HCT116 (cell line): ENCODE results near the gene UBE2O. TPM values are rescaled to one million over a fixed set of nuclear protein-coding genes. Genes with fewer than 3 reads are reported as not detected.

Experiments
- ATAC-seq: fragments of 200-7000 bp; cut with Tn5 transposase; 2 replicates; pipeline ENCODE4 v1.9.1; 2020; ENCODE audit warnings: mild to moderate bottlenecking, moderate library complexity
- BruUV-seq: library from RNA; stranded (reverse); fragments of 400-500 nt; replicated peaks from 2 replicates; lab custom pipeline; 2021; lab: Mats Ljungman, UMichigan
- CTCF ChIA-PET: fragments of 300-600 bp; sonication (Branson Sonifier 250); formaldehyde crosslinking; loops from one replicate; lab custom pipeline; 2021; ENCODE audit warnings: antibody characterized with exemption; lab: Charles Lee
- POLR2A ChIA-PET: fragments of 300-600, 350-600 bp; sonication (Branson Sonifier 250); formaldehyde crosslinking; loops from one replicate; lab custom pipeline; 2021; ENCODE audit warnings: antibody characterized with exemption; lab: Charles Lee
- RAD21 ChIA-PET, 2 experiments: fragments of 300-600 bp; sonication (Branson Sonifier 250); formaldehyde crosslinking; loops; one replicate each; lab custom pipeline; 2023; ENCODE audit warnings: low total read pairs in 2 of 2; ENCODE audit not compliant: uncharacterized antibody in 2 of 2, unreplicated experiment in 2 of 2, low non-redundant PET in 1 of 2; lab: Charles Lee
- DNase-seq: peaks from one replicate; pipeline ENCODE4 v3.0.0-alpha.2; 2010; ENCODE audit warnings: low read depth, low spot score
- H2AFZ ChIP-seq: fragments of 200-600 bp; shearing (Covaris generic), sonication (generic); 2 replicates; pipeline ENCODE4 v1.6.1; 2017; ENCODE audit warnings: low read depth, mixed run types, mixed read lengths, antibody characterized with exemption, low read length; ENCODE audit not compliant: poor library complexity, severe bottlenecking
- H3K27ac ChIP-seq: 2 replicates; pipeline ENCODE4 v1.5.1; 2012; ENCODE audit warnings: low read depth, low read length
- H3K27me3 ChIP-seq: fragments of 200-600 bp; sonication (generic); 2 replicates; pipeline ENCODE4 v1.6.1; 2016; ENCODE audit warnings: mixed run types, low read length, mixed read lengths; ENCODE audit not compliant: insufficient read depth
- H3K36me3 ChIP-seq, 2 experiments: fragments of 200-500 bp in 1 of 2; fragments of 200-600 bp in 1 of 2; sonication (Bioruptor generic) in 1 of 2; sonication (generic) in 1 of 2; 2 replicates each; pipeline versions ENCODE4 v1.5.1 to v1.6.1; 2014 to 2016; ENCODE audit warnings: low read length in 2 of 2, inconsistent platforms in 1 of 2, mixed read lengths in 1 of 2, mixed run types in 1 of 2; ENCODE audit not compliant: insufficient read depth in 2 of 2, control insufficient read depth in 1 of 2
- H3K4me1 ChIP-seq, 2 experiments: fragments of 200-600 bp in 1 of 2; sonication (generic) in 1 of 2; 2 replicates each; pipeline versions ENCODE4 v1.5.1 to v1.6.1; 2012 to 2017; ENCODE audit warnings: low read length in 2 of 2, inconsistent platforms in 1 of 2, mild to moderate bottlenecking in 1 of 2, mixed read lengths in 1 of 2, mixed run types in 1 of 2, moderate library complexity in 1 of 2; ENCODE audit not compliant: insufficient read depth in 2 of 2, control insufficient read depth in 1 of 2
- H3K4me2 ChIP-seq: fragments of 200-600 bp; sonication (generic); 2 replicates; pipeline ENCODE4 v1.6.1; 2017; ENCODE audit warnings: mixed run types, low read length, mixed read lengths
- H3K4me3 ChIP-seq, 2 experiments: fragments of 200-600 bp in 1 of 2; sonication (generic) in 1 of 2; replicated peaks in 1 of 2; 2 replicates each; pipeline ENCODE4 v1.5.1; 2011 to 2016; ENCODE audit warnings: low read length in 2 of 2, control low read depth in 1 of 2, low read depth in 1 of 2, mild to moderate bottlenecking in 1 of 2, mixed read lengths in 1 of 2, mixed run types in 1 of 2
- H3K79me2 ChIP-seq: fragments of 200-600 bp; sonication (generic); 2 replicates; pipeline ENCODE4 v1.6.1; 2017; ENCODE audit warnings: mild to moderate bottlenecking, mixed run types, low read length, moderate library complexity, mixed read lengths; ENCODE audit not compliant: insufficient read depth
- H3K9ac ChIP-seq: fragments of 200-600 bp; sonication (generic); 2 replicates; pipeline ENCODE4 v1.6.1; 2016; ENCODE audit warnings: low read length, mixed read lengths
- H3K9me2 ChIP-seq: fragments of 200-600 bp; sonication (generic), shearing (Covaris generic); 2 replicates; pipeline ENCODE4 v1.6.1; 2017; ENCODE audit warnings: mixed run types, mild to moderate bottlenecking, moderate library complexity; ENCODE audit not compliant: insufficient read depth
- H3K9me3 ChIP-seq, 2 experiments: fragments of 200-500 bp in 1 of 2; fragments of 200-600 bp in 1 of 2; sonication (Bioruptor generic) in 1 of 2; sonication (generic) in 1 of 2; 2 replicates each; pipeline ENCODE4 v1.6.1; 2014 to 2017; ENCODE audit warnings: low read length in 2 of 2, mixed read lengths in 2 of 2, inconsistent platforms in 1 of 2, low read depth in 1 of 2, mild to moderate bottlenecking in 1 of 2, mixed run types in 1 of 2, moderate library complexity in 1 of 2; ENCODE audit not compliant: control insufficient read depth in 1 of 2, insufficient read depth in 1 of 2
- H4K20me1 ChIP-seq: fragments of 200-600 bp; sonication (generic), shearing (Covaris generic); 2 replicates; pipeline ENCODE4 v1.6.1; 2017; ENCODE audit warnings: mixed run types, mild to moderate bottlenecking, moderate library complexity; ENCODE audit not compliant: insufficient read depth
- CBX3 ChIP-seq: IDR thresholded peaks from 2 replicates; pipeline ENCODE4 v1.6.1; 2012; ENCODE audit warnings: low read depth
- CEBPB ChIP-seq: IDR thresholded peaks from 2 replicates; pipeline ENCODE4 v1.6.1; 2012; ENCODE audit warnings: low read depth
- EGR1 ChIP-seq: IDR thresholded peaks from 2 replicates; pipeline ENCODE4 v1.6.1; 2012; ENCODE audit warnings: low read depth
- ELF1 ChIP-seq: IDR thresholded peaks from 2 replicates; pipeline ENCODE4 v1.6.1; 2012; ENCODE audit warnings: low read depth, borderline replicate concordance
- EZH2 ChIP-seq: fragments of 200-600 bp; sonication (generic); IDR thresholded peaks from 2 replicates; pipeline ENCODE4 v1.6.1; 2017; ENCODE audit warnings: antibody characterized with exemption, mixed run types
- EZH2phosphoT487 ChIP-seq: fragments of 200-600 bp; IDR thresholded peaks from 2 replicates; pipeline ENCODE4 v1.6.1; 2018; ENCODE audit warnings: antibody characterized with exemption, borderline replicate concordance
- FOSL1 ChIP-seq: IDR thresholded peaks from 2 replicates; pipeline ENCODE4 v1.6.1; 2012; ENCODE audit warnings: low read depth
- JUND ChIP-seq: IDR thresholded peaks from 2 replicates; pipeline ENCODE4 v1.6.1; 2012
- POLR2A ChIP-seq: IDR thresholded peaks from 2 replicates; pipeline ENCODE4 v1.7.0; 2011; ENCODE audit warnings: borderline replicate concordance; ENCODE audit not compliant: insufficient read depth, insufficient read length; ENCODE audit errors: extremely low read depth
- POLR2AphosphoS5 ChIP-seq: IDR thresholded peaks from 2 replicates; pipeline ENCODE4 v1.6.1; 2011; ENCODE audit warnings: mild to moderate bottlenecking, low read depth, low read length, moderate library complexity
- RAD21 ChIP-seq: IDR thresholded peaks from 2 replicates; pipeline ENCODE4 v1.6.1; 2012; ENCODE audit warnings: low read depth, mild to moderate bottlenecking
- REST ChIP-seq: IDR thresholded peaks from 2 replicates; pipeline ENCODE4 v1.6.1; 2012; ENCODE audit warnings: low read depth
- SIN3A ChIP-seq: IDR thresholded peaks from 2 replicates; pipeline ENCODE4 v1.6.1; 2012; ENCODE audit warnings: low read depth
- SP1 ChIP-seq: IDR thresholded peaks from 2 replicates; pipeline ENCODE4 v1.6.1; 2012; ENCODE audit warnings: low read depth
- SRF ChIP-seq: IDR thresholded peaks from 2 replicates; pipeline ENCODE4 v1.6.1; 2012; ENCODE audit warnings: low read depth
- TCF7L2 ChIP-seq: IDR thresholded peaks from 2 replicates; pipeline ENCODE4 v1.7.0; 2011; ENCODE audit warnings: borderline replicate concordance, inconsistent platforms; ENCODE audit not compliant: insufficient read depth, insufficient read length; ENCODE audit errors: extremely low read depth
- YY1 ChIP-seq: IDR thresholded peaks from 2 replicates; pipeline ENCODE4 v1.6.1; 2011; ENCODE audit warnings: low read length, low read depth, moderate library complexity, mild to moderate bottlenecking; ENCODE audit not compliant: insufficient replicate concordance; ENCODE audit errors: extremely low read depth
- ZBTB33 ChIP-seq: IDR thresholded peaks from 2 replicates; pipeline ENCODE4 v1.6.1; 2011; ENCODE audit warnings: mild to moderate bottlenecking, low read length, moderate library complexity; ENCODE audit not compliant: insufficient replicate concordance; ENCODE audit errors: extremely low read depth
- ZFX ChIP-seq: fragments of 450-650 bp; IDR thresholded peaks from 2 replicates; pipeline ENCODE4 v1.6.1; 2017
- intact Hi-C: fragments of 100-400 bp; cut with micrococcal nuclease; formaldehyde crosslinking; loops from 2 replicates; pipeline ENCODE4 v1.10.0; 2022
- total RNA-seq: library from RNA; stranded (reverse); gene quantifications from one replicate; pipeline ENCODE4 v1.2.1, GENCODE V29; 2021; ENCODE audit not compliant: unreplicated experiment
- TF ChIP-seq, protein P1 (sequence below), 3 experiments: fragments of 200-600 bp in 1 of 3; sonication (generic) in 1 of 3; IDR thresholded peaks in 2 of 3; conservative IDR thresholded peaks in 1 of 3; 2 replicates each; pipeline ENCODE4 v1.5.1; 2012 to 2017; ENCODE audit warnings: low read depth in 2 of 3, low read length in 2 of 3, antibody characterized with exemption in 1 of 3, borderline replicate concordance in 1 of 3, control low read depth in 1 of 3, mild to moderate bottlenecking in 1 of 3, mixed read lengths in 1 of 3, mixed run types in 1 of 3, moderate library complexity in 1 of 3; ENCODE audit not compliant: insufficient read depth in 1 of 3

The UBE2O gene
- total RNA-seq, 1 experiment from 2014 or later, result 59.1 TPM

- Histone ChIP-seq H3K27me3 (no peaks in the 10 kb centered on the region), H3K9ac (no peak overlapping the region), H2AFZ (no peak overlapping the region), H3K27ac (no peak overlapping the region), H3K4me1 (peaks cover 32 to 48% of the 10 kb centered on the region in 2 experiments), H3K4me3 (no peak overlapping the region), H3K9me2 (no peaks in the 10 kb centered on the region), H3K36me3 (no peaks in the 10 kb centered on the region; a peak in 1 of 4 replicates), H3K79me2 (peaks cover 56% of the 10 kb centered on the region), H3K4me2 (no peak overlapping the region), H3K9me3 (no peaks in the 10 kb centered on the region), H4K20me1 (peaks cover 5% of the 10 kb centered on the region; the same call in 1 of the 2 replicates)
- intact Hi-C loops, result no loop called here
- CTCF ChIA-PET, result no interaction called here
- no TSS peak for BruUV-seq
- ATAC-seq (no peak), DNase-seq (no peak)
- POLR2A ChIA-PET, result no interaction called here
- TF ChIP-seq ELF1, result no peak
- TF ChIP-seq YY1, result no peak
- no peak for TF ChIP-seq EZH2phosphoT487
- no peak for TF ChIP-seq SP1
- no peak for TF ChIP-seq EZH2
- TF ChIP-seq RAD21, result no peak
- TF ChIP-seq POLR2AphosphoS5, result no peak
- TF ChIP-seq, protein P1, sequence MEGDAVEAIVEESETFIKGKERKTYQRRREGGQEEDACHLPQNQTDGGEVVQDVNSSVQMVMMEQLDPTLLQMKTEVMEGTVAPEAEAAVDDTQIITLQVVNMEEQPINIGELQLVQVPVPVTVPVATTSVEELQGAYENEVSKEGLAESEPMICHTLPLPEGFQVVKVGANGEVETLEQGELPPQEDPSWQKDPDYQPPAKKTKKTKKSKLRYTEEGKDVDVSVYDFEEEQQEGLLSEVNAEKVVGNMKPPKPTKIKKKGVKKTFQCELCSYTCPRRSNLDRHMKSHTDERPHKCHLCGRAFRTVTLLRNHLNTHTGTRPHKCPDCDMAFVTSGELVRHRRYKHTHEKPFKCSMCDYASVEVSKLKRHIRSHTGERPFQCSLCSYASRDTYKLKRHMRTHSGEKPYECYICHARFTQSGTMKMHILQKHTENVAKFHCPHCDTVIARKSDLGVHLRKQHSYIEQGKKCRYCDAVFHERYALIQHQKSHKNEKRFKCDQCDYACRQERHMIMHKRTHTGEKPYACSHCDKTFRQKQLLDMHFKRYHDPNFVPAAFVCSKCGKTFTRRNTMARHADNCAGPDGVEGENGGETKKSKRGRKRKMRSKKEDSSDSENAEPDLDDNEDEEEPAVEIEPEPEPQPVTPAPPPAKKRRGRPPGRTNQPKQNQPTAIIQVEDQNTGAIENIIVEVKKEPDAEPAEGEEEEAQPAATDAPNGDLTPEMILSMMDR (IDR thresholded peaks at IDR 0.05 in 2 of 3, conservative IDR thresholded peaks at IDR 0.05 in 1 of 3; ENCODE audit: borderline replicate concordance in 1 of 3, insufficient read depth in 1 of 3, low read depth in 2 of 3, low read length in 2 of 3), result no peak
- no peak for TF ChIP-seq EGR1
- no peak for TF ChIP-seq SIN3A
- TF ChIP-seq CEBPB, result no peak
- TF ChIP-seq ZFX, result no peak
- TF ChIP-seq SRF, result no peak
- TF ChIP-seq FOSL1, result no peak
- no peak for TF ChIP-seq REST
- no peak for TF ChIP-seq JUND
- TF ChIP-seq ZBTB33, result no peak
- no peak for TF ChIP-seq CBX3
- TF ChIP-seq TCF7L2, result no peak
- TF ChIP-seq POLR2A, result no peak
- RAD21 ChIA-PET, result no interaction called here
These were observed 44.7 kb upstream of the UBE2O start for GRCh38 chr17:76497699-76497978.
